K562 (cell line): ENCODE results near the gene CMSS1. TPM values are rescaled to one million over a fixed set of nuclear protein-coding genes. Genes with fewer than 3 reads are reported as not detected.

Source experiments
- ATAC-seq: fragments of 200-7000 bp; cut with Tn5 transposase; 3 replicates; pipeline ENCODE4 v1.9.1; 2020; ENCODE audit warnings: moderate library complexity
- BruUV-seq: library from RNA; stranded (reverse); fragments of 400-500 nt; replicated peaks from 2 replicates; lab custom pipeline; 2021; lab: Mats Ljungman, UMichigan
- CTCF ChIA-PET: fragments of 300-600 bp; formaldehyde crosslinking; extraction: SDS; loops from one replicate; lab custom pipeline; 2021; ENCODE audit warnings: low intra/inter-chr PET ratio; lab: Yijun Ruan, JAX
- POLR2A ChIA-PET: fragments of 300-600, 350-650 bp; sonication (Branson Sonifier 250); formaldehyde crosslinking; extraction: SDS; loops from one replicate; lab custom pipeline; 2021; ENCODE audit warnings: antibody characterized with exemption, inconsistent platforms; lab: Yijun Ruan, JAX
- DNase-seq, 4 experiments: peaks; one replicate each; pipeline versions ENCODE4 v3.0.0 to v3.0.0-alpha.2; 2011 to 2018; ENCODE audit warnings: low spot score in 3 of 4, mixed read lengths in 3 of 4; ENCODE audit errors: extremely low read depth in 1 of 4
- FAIRE-seq: peaks from 2 replicates; lab custom pipeline; 2011; peaks lifted over from hg19 to GRCh38; lab: Jason Lieb, UNC
- H2AFZ ChIP-seq: 2 replicates; pipeline ENCODE4 v1.6.0; 2011; ENCODE audit warnings: low read depth, low read length, control low read depth, inconsistent platforms
- H3K27ac ChIP-seq: fragments of 200-600 bp; 3 replicates; pipeline ENCODE4 v1.8.0; 2011; ENCODE audit warnings: low read depth, mild to moderate bottlenecking, control low read depth, inconsistent platforms, low read length, moderate library complexity, mixed read lengths; ENCODE audit errors: extremely low read depth
- H3K27me3 ChIP-seq, 2 experiments: fragments of 300-600 bp in 1 of 2; 2 replicates in 1 of 2; 3 replicates in 1 of 2; pipeline versions ENCODE4 v1.6.0 to v1.8.0; 2011; ENCODE audit warnings: inconsistent platforms in 2 of 2, low read length in 2 of 2, mild to moderate bottlenecking in 1 of 2, mixed read lengths in 1 of 2, moderate library complexity in 1 of 2; ENCODE audit not compliant: control insufficient read depth in 2 of 2, insufficient read depth in 2 of 2
- H3K36me3 ChIP-seq: fragments of 300-600 bp; 3 replicates; pipeline ENCODE4 v1.8.0; 2011; ENCODE audit warnings: mild to moderate bottlenecking, low read length, inconsistent platforms; ENCODE audit not compliant: control insufficient read depth, insufficient read depth
- H3K4me1 ChIP-seq, 2 experiments: fragments of 200-600 bp in 1 of 2; replicated peaks in 1 of 2; 2 replicates in 1 of 2; 3 replicates in 1 of 2; pipeline versions ENCODE4 v1.5.1 to v1.8.0; 2011; ENCODE audit warnings: inconsistent platforms in 2 of 2, low read length in 2 of 2, mild to moderate bottlenecking in 1 of 2, mixed read lengths in 1 of 2, moderate library complexity in 1 of 2; ENCODE audit not compliant: control insufficient read depth in 2 of 2, insufficient read depth in 2 of 2
- H3K4me2 ChIP-seq: 2 replicates; pipeline ENCODE4 v1.6.1; 2011; ENCODE audit warnings: low read length, control low read depth, inconsistent platforms, mixed read lengths; ENCODE audit not compliant: insufficient read depth
- H3K4me3 ChIP-seq: fragments of 200-600 bp; sonication (generic), shearing (Covaris generic); 2 replicates; pipeline ENCODE4 v1.5.1; 2016; ENCODE audit warnings: control low read depth, inconsistent platforms
- H3K79me2 ChIP-seq: fragments of 200-600 bp; 3 replicates; pipeline ENCODE4 v1.8.0; 2011; ENCODE audit warnings: low read length, inconsistent platforms; ENCODE audit not compliant: control insufficient read depth, insufficient read depth
- H3K9ac ChIP-seq, 2 experiments: 2 replicates each; pipeline versions ENCODE4 v1.6.0 to v1.6.1; 2011; ENCODE audit warnings: low read depth in 2 of 2, low read length in 2 of 2, control low read depth in 1 of 2, inconsistent platforms in 1 of 2, mild to moderate bottlenecking in 1 of 2, mixed read lengths in 1 of 2; ENCODE audit not compliant: insufficient read depth in 1 of 2
- H3K9me1 ChIP-seq: one replicate; pipeline ENCODE4 v1.6.0; 2011; ENCODE audit warnings: inconsistent platforms, mild to moderate bottlenecking, low read length, moderate library complexity; ENCODE audit not compliant: control insufficient read depth, insufficient read depth
- H3K9me3 ChIP-seq: replicated peaks from 2 replicates; pipeline ENCODE4 v1.5.1; 2011; ENCODE audit warnings: low read depth, low read length, inconsistent platforms; ENCODE audit not compliant: control insufficient read depth, insufficient read depth
- H4K20me1 ChIP-seq: replicated peaks from 2 replicates; pipeline ENCODE4 v1.6.1; 2011; ENCODE audit warnings: low read length, inconsistent platforms, mixed read lengths; ENCODE audit not compliant: control insufficient read depth, insufficient read depth
- BACH1 ChIP-seq: fragments of 200-800 bp; sonication (Bioruptor generic); IDR thresholded peaks from 2 replicates; pipeline ENCODE4 v1.6.1; 2016; ENCODE audit warnings: missing genetic modification characterization, missing compliant biosample characterization
- CHCHD3 ChIP-seq: fragments of 250-450 bp; sonication (Bioruptor Pico); IDR thresholded peaks from 2 replicates; pipeline ENCODE4 v2.1.2; 2022; ENCODE audit warnings: mild to moderate bottlenecking
- FOSL1 ChIP-seq: fragments of 200-800 bp; sonication (Bioruptor generic); conservative IDR thresholded peaks from 2 replicates; pipeline ENCODE4 v1.6.1; 2016; ENCODE audit warnings: missing genetic modification characterization, missing compliant biosample characterization
- MAFG ChIP-seq: fragments of 450-650 bp; conservative IDR thresholded peaks from 2 replicates; pipeline ENCODE4 v1.6.1; 2016; ENCODE audit warnings: missing genetic modification characterization, missing compliant biosample characterization
- MAFK ChIP-seq: IDR thresholded peaks from 2 replicates; pipeline ENCODE4 v1.6.1; 2011; ENCODE audit warnings: low read length, improper control_type of control experiment
- MTA1 ChIP-seq: fragments of 450-650 bp; IDR thresholded peaks from 2 replicates; pipeline ENCODE4 v1.6.1; 2017; ENCODE audit warnings: borderline replicate concordance
- NELFE ChIP-seq: IDR thresholded peaks from 2 replicates; pipeline ENCODE4 v1.6.1; 2011; ENCODE audit warnings: mild to moderate bottlenecking; ENCODE audit not compliant: insufficient read depth, insufficient read length
- PBX2 ChIP-seq, 2 experiments: IDR thresholded peaks in 1 of 2; conservative IDR thresholded peaks in 1 of 2; 2 replicates each; pipeline ENCODE4 v1.6.1; 2016; ENCODE audit warnings: low read depth in 2 of 2, mild to moderate bottlenecking in 1 of 2, missing compliant biosample characterization in 1 of 2, missing genetic modification characterization in 1 of 2, moderate library complexity in 1 of 2
- PKNOX1 ChIP-seq: fragments of 450-650 bp; IDR thresholded peaks from 2 replicates; pipeline ENCODE4 v1.6.1; 2016
- SP2 ChIP-seq: IDR thresholded peaks from 2 replicates; pipeline ENCODE4 v1.6.1; 2011; ENCODE audit warnings: mild to moderate bottlenecking, low read depth, low read length, moderate library complexity; ENCODE audit not compliant: poor library complexity, severe bottlenecking; ENCODE audit errors: extremely low read depth
- ZBTB49 ChIP-seq: sonication (generic); formaldehyde crosslinking; IDR thresholded peaks from 2 replicates; pipeline ENCODE4 v1.8.0; 2022; ENCODE audit warnings: missing genetic modification reagents, mild to moderate bottlenecking, borderline replicate concordance
- ZNF695 ChIP-seq: fragments of 450-650 bp; formaldehyde crosslinking; IDR thresholded peaks from 2 replicates; pipeline ENCODE4 v1.4.0; 2020; ENCODE audit warnings: mild to moderate bottlenecking, moderate library complexity
- ZNF76 ChIP-seq: fragments of 250-450 bp; sonication (Bioruptor Pico); IDR thresholded peaks from 2 replicates; pipeline ENCODE4 v1.4.0; 2020; ENCODE audit warnings: mild to moderate bottlenecking, moderate library complexity, borderline replicate concordance
- WGBS: fragments of 100-300 bp; shearing (Covaris generic); methylation state at CpG from one replicate; pipeline ENCODE4 v1.1.6; 2016; ENCODE audit warnings: low coverage, mixed read lengths; ENCODE audit not compliant: insufficient coverage; ENCODE audit errors: missing lambda C conversion rate; 5-methylcytosine and 5-hydroxymethylcytosine counted together
- in situ Hi-C: fragments of 300-500 bp; cut with MboI; formaldehyde crosslinking; loops from 4 replicates; pipeline ENCODE4 v1.15.0; 2018; ENCODE audit warnings: inconsistent platforms, mixed read lengths
- intact Hi-C: fragments of 100-400 bp; cut with micrococcal nuclease; formaldehyde crosslinking; loops from 2 replicates; pipeline ENCODE4 v1.14.2; 2022
- polyA plus RNA-seq, 8 experiments: library from polyadenylated mRNA; depleted of rRNA in 4 of 8; stranded (reverse) in 5 of 8; unstranded in 3 of 8; fragments of >200 nt; fragmentation: Nextera tagmentation in 2 of 8; fragmentation: Illumina TruSeq in 1 of 8; extraction: Ambion mirVana in 2 of 8; extraction: Trizol in 1 of 8; gene quantifications; 2 replicates each; pipeline versions ENCODE4 v1.2.1 to v1.2.3, GENCODE V29; 2011 to 2014; ENCODE audit warnings: inconsistent platforms in 1 of 8, missing spikeins in 1 of 8
- total RNA-seq, 7 experiments: library from RNA; depleted of rRNA in 6 of 7; stranded (reverse); fragments of >200 nt in 6 of 7; fragmentation: Illumina TruSeq in 2 of 7; extraction: Trizol in 2 of 7; gene quantifications; 2 replicates each; pipeline versions ENCODE4 v1.2.1 to v1.2.3, GENCODE V29; 2011 to 2021; ENCODE audit warnings: low replicate concordance in 1 of 7

The CMSS1 gene
- total and polyA plus RNA-seq, 9 of the 15 experiments (the other 6 are each of a cell fraction or from before 2014, with no cell fraction given) = 46.9 to 109 (median 72.3) TPM

GRCh38 chr3:99907959-99908544 lies 90.4 kb downstream of the CMSS1 start (continued):
- no peak for TF ChIP-seq CHCHD3 (CRISPR knock-in tag)
- TF ChIP-seq ZNF695 (CRISPR knock-in tag) = no peak
- peak; percentile 72 for TF ChIP-seq MAFK
- TF ChIP-seq BACH1 (tag) = peak; percentile 47; the same call in 1 of the 2 replicates
- TF ChIP-seq MAFG (tag) = peak; percentile 94
- no peak for TF ChIP-seq ZNF76 (CRISPR knock-in tag)
- no peak for TF ChIP-seq SP2
- TF ChIP-seq MTA1 = no peak
- TF ChIP-seq NELFE = no peak

- Histone ChIP-seq H3K36me3 (no peaks in the 10 kb centered on the region), H3K9me3 (no peaks in the 10 kb centered on the region), H3K4me3 (no peak overlapping the region), H3K79me2 (no peaks in the 10 kb centered on the region; the same call in 1 of the 3 replicates), H4K20me1 (no peaks in the 10 kb centered on the region), H3K27me3 (no peaks in the 10 kb centered on the region), H3K9me1 (no peaks in the 10 kb centered on the region), H2AFZ (no peak overlapping the region), H3K27ac (no peak overlapping the region), H3K4me2 (no peak overlapping the region), H3K9ac (no peak overlapping the region), H3K4me1 (peaks cover 0 to 9% of the 10 kb centered on the region in 2 experiments; a peak in 2 of 5 replicates)
- DNase-seq = no peak
- intact Hi-C loops = no loop called here
- in situ Hi-C loops = no loop called here
- no TSS peak for BruUV-seq
- ChIA-PET CTCF (no interaction called here), POLR2A (interaction anchor here (0.6 to 1.1 kb wide), 4 partner anchors 9 to 1939 kb away, joined by 3 to 6 read pairs (median 3); partner anchors contain the start of gene NFKBIZ)
- FAIRE-seq = no peak
- no peak for ATAC-seq
- WGBS = 50% methylated on average over 3 of the region's 3 CpGs
- TF ChIP-seq PKNOX1 (peak; percentile 57; the same call in 1 of the 2 replicates), ZBTB49 (no peak), PBX2 (CRISPR knock-in tag; IDR thresholded peaks at IDR 0.05; ENCODE audit: low read depth) (no peak), PBX2 (tag; conservative IDR thresholded peaks at IDR 0.05; ENCODE audit: low read depth) (peak; percentile 85), FOSL1 (peak; percentile 43; the same call in 1 of the 2 replicates)
These were observed 92.2 kb downstream of the CMSS1 start for GRCh38 chr3:99909714-99910495.
